Liver (tissue), 9 donors: ENCODE results near the gene ME1. TPM values are rescaled to one million over a fixed set of nuclear protein-coding genes. Genes with fewer than 3 reads are reported as not detected.

Source experiments
- DNase-seq: peaks from one replicate; pipeline ENCODE4 v3.0.0-alpha.2; 2017; ENCODE audit warnings: low spot score
- H3K27ac ChIP-seq, 2 donors: one replicate each; pipeline ENCODE4 v1.7.0; 2013; ENCODE audit warnings: inconsistent platforms in 2 of 2, low read length in 2 of 2, control low read depth in 1 of 2, low read depth in 1 of 2, mild to moderate bottlenecking in 1 of 2
- H3K27me3 ChIP-seq, 4 donors: one replicate each; pipeline versions ENCODE4 v1.6.1 to v1.7.0; 2013; ENCODE audit warnings: low read length in 3 of 4, inconsistent platforms in 1 of 4, mild to moderate bottlenecking in 1 of 4, moderate library complexity in 1 of 4; ENCODE audit not compliant: control insufficient read depth in 4 of 4, insufficient read depth in 4 of 4
- H3K36me3 ChIP-seq, 4 donors: one replicate each; pipeline versions ENCODE4 v1.6.1 to v1.7.0; 2013; ENCODE audit warnings: low read length in 3 of 4, mild to moderate bottlenecking in 3 of 4, low read depth in 1 of 4, moderate library complexity in 1 of 4; ENCODE audit not compliant: control insufficient read depth in 4 of 4, insufficient read depth in 3 of 4
- H3K4me1 ChIP-seq, 4 donors: one replicate each; pipeline versions ENCODE4 v1.6.1 to v1.7.0; 2013; ENCODE audit warnings: low read length in 3 of 4, mild to moderate bottlenecking in 3 of 4, moderate library complexity in 1 of 4; ENCODE audit not compliant: control insufficient read depth in 4 of 4, insufficient read depth in 4 of 4
- H3K4me3 ChIP-seq, 3 donors: one replicate each; pipeline versions ENCODE4 v1.6.1 to v1.7.0; 2013; ENCODE audit warnings: low read length in 3 of 3, control low read depth in 1 of 3, low read depth in 1 of 3, mild to moderate bottlenecking in 1 of 3
- H3K9ac ChIP-seq, 2 donors: one replicate each; pipeline ENCODE4 v1.7.0; 2013; ENCODE audit warnings: low read length in 2 of 2, mild to moderate bottlenecking in 2 of 2, moderate library complexity in 2 of 2, control low read depth in 1 of 2, low read depth in 1 of 2
- H3K9me3 ChIP-seq, 4 donors: one replicate each; pipeline versions ENCODE4 v1.6.1 to v1.7.0; 2013; ENCODE audit warnings: low read length in 3 of 4; ENCODE audit not compliant: control insufficient read depth in 4 of 4
- EGR1 ChIP-seq, 2 donors: IDR thresholded peaks; 2 replicates each; pipeline ENCODE4 v1.6.1; 2016 to 2018; ENCODE audit warnings: antibody characterized with exemption in 2 of 2, low read depth in 2 of 2
- FOXA1 ChIP-seq: IDR thresholded peaks from 2 replicates; pipeline ENCODE4 v1.6.1; 2016; ENCODE audit warnings: antibody characterized with exemption
- FOXA2 ChIP-seq: IDR thresholded peaks from 2 replicates; pipeline ENCODE4 v1.6.1; 2016; ENCODE audit warnings: antibody characterized with exemption
- GABPA ChIP-seq, 2 donors: IDR thresholded peaks in 1 of 2; conservative IDR thresholded peaks in 1 of 2; 2 replicates each; pipeline ENCODE4 v1.6.1; 2016; ENCODE audit warnings: antibody characterized with exemption in 2 of 2, mild to moderate bottlenecking in 1 of 2, moderate library complexity in 1 of 2
- HNF4A ChIP-seq, 2 donors: conservative IDR thresholded peaks; 2 replicates each; pipeline ENCODE4 v1.6.1; 2016; ENCODE audit warnings: antibody characterized with exemption in 2 of 2, mild to moderate bottlenecking in 2 of 2
- HNF4G ChIP-seq: IDR thresholded peaks from 2 replicates; pipeline ENCODE4 v1.6.1; 2016; ENCODE audit warnings: antibody characterized with exemption
- JUND ChIP-seq, 2 donors: IDR thresholded peaks; 2 replicates each; pipeline ENCODE4 v1.6.1; 2016; ENCODE audit warnings: antibody characterized with exemption in 2 of 2
- NR2F2 ChIP-seq: IDR thresholded peaks from 2 replicates; pipeline ENCODE4 v1.6.1; 2016; ENCODE audit warnings: antibody characterized with exemption
- RAD21 ChIP-seq, 2 donors: IDR thresholded peaks; 2 replicates each; pipeline ENCODE4 v1.6.1; 2016; ENCODE audit warnings: antibody characterized with exemption in 2 of 2, mild to moderate bottlenecking in 2 of 2
- RXRA ChIP-seq, 2 donors: IDR thresholded peaks; 2 replicates each; pipeline ENCODE4 v1.6.1; 2017 to 2018; ENCODE audit warnings: antibody characterized with exemption in 2 of 2, mild to moderate bottlenecking in 1 of 2
- SP1 ChIP-seq: IDR thresholded peaks from 2 replicates; pipeline ENCODE4 v1.6.1; 2018; ENCODE audit warnings: antibody characterized with exemption, mild to moderate bottlenecking
- TAF1 ChIP-seq: conservative IDR thresholded peaks from 2 replicates; pipeline ENCODE4 v1.6.1; 2016; ENCODE audit warnings: antibody characterized with exemption, mild to moderate bottlenecking
- YY1 ChIP-seq: IDR thresholded peaks from 2 replicates; pipeline ENCODE4 v1.6.1; 2016; ENCODE audit warnings: antibody characterized with exemption, mild to moderate bottlenecking
- WGBS: extraction: QIAGEN DNeasy Blood & Tissue Kit; methylation state at CpG from one replicate; pipeline ENCODE4 v1.1.7; 2013; 5-methylcytosine and 5-hydroxymethylcytosine counted together
- polyA plus RNA-seq, 2 donors: library from polyadenylated mRNA; stranded (reverse) in 1 of 2; unstranded in 1 of 2; fragments of 200-250 nt in 1 of 2; fragments of >200 nt in 1 of 2; fragmentation: Nextera tagmentation in 1 of 2; extraction: Ambion mirVana in 1 of 2; gene quantifications; one replicate each; pipeline versions ENCODE4 v1.2.1 to v1.2.3, GENCODE V29; 2013 to 2015
- total RNA-seq, 2 donors: library from RNA; depleted of rRNA; stranded (reverse); fragments of >200 nt; gene quantifications; one replicate each; pipeline ENCODE4 v1.2.3, GENCODE V29; 2014
- TF ChIP-seq, protein P1 (sequence below): IDR thresholded peaks from 2 replicates; pipeline ENCODE4 v1.6.1; 2016; ENCODE audit warnings: antibody characterized with exemption, mild to moderate bottlenecking
- TF ChIP-seq, protein P2 (sequence below): IDR thresholded peaks from 2 replicates; pipeline ENCODE4 v1.6.1; 2016; ENCODE audit warnings: antibody characterized with exemption
- TF ChIP-seq, protein P3 (sequence below): IDR thresholded peaks from 2 replicates; pipeline ENCODE4 v1.6.1; 2016; ENCODE audit warnings: antibody characterized with exemption
- TF ChIP-seq, protein P4 (sequence below): fragments of 150-350 bp; IDR thresholded peaks from 2 replicates; pipeline ENCODE4 v1.5.1; 2017; ENCODE audit warnings: improper control_type of control experiment, low read depth, low read length; ENCODE audit not compliant: missing input control
- TF ChIP-seq, protein P5 (sequence below): IDR thresholded peaks from 2 replicates; pipeline ENCODE4 v1.6.1; 2016; ENCODE audit warnings: antibody characterized with exemption
- donor health status: healthy.
- donor health status: healthy.
- donor health status: healthy.
- donor health status: healthy.
- donor health status: healthy.

The ME1 gene
- total and polyA plus RNA-seq, 4 donors, result 4.3 to 7.8 (median 5.5) TPM

DNA sequence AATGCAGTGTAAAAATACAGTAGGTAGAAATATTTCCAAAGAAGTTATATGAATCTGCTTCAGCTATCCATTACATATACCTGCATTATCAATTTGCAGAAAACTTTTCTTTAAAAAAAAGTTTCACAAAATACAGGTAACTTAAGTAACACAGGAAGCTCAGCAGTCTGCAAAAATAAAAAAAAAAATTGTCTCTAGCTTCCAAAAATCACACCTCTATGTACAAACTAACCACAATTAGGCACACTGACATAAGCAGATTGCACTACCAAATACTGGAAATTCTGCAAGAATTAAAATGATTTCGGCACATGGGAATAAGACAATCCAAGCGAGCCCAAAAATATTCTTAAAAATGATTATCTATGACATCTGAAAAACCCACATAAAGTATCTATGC lies 41.2 kb downstream of the ME1 start:
- no peaks in the 10 kb centered on the region for H3K9me3 ChIP-seq
- H3K36me3 ChIP-seq, result no peaks in the 10 kb centered on the region
- no peaks in the 10 kb centered on the region for H3K27me3 ChIP-seq
- DNase-seq, result no peak
- no peak overlapping the region for H3K9ac ChIP-seq
- TF ChIP-seq RAD21 (IDR thresholded peaks at IDR 0.05) (no peak), FOXA1 (no peak), EGR1 (IDR thresholded peaks at IDR 0.05; ENCODE audit: low read depth in 2 of 2) (no peak), TAF1 (no peak), FOXA2 (no peak), SP1 (no peak), NR2F2 (no peak), HNF4G (no peak), HNF4A (conservative IDR thresholded peaks at IDR 0.05) (no peak), JUND (IDR thresholded peaks at IDR 0.05) (no peak)
- TF ChIP-seq, protein P1, sequence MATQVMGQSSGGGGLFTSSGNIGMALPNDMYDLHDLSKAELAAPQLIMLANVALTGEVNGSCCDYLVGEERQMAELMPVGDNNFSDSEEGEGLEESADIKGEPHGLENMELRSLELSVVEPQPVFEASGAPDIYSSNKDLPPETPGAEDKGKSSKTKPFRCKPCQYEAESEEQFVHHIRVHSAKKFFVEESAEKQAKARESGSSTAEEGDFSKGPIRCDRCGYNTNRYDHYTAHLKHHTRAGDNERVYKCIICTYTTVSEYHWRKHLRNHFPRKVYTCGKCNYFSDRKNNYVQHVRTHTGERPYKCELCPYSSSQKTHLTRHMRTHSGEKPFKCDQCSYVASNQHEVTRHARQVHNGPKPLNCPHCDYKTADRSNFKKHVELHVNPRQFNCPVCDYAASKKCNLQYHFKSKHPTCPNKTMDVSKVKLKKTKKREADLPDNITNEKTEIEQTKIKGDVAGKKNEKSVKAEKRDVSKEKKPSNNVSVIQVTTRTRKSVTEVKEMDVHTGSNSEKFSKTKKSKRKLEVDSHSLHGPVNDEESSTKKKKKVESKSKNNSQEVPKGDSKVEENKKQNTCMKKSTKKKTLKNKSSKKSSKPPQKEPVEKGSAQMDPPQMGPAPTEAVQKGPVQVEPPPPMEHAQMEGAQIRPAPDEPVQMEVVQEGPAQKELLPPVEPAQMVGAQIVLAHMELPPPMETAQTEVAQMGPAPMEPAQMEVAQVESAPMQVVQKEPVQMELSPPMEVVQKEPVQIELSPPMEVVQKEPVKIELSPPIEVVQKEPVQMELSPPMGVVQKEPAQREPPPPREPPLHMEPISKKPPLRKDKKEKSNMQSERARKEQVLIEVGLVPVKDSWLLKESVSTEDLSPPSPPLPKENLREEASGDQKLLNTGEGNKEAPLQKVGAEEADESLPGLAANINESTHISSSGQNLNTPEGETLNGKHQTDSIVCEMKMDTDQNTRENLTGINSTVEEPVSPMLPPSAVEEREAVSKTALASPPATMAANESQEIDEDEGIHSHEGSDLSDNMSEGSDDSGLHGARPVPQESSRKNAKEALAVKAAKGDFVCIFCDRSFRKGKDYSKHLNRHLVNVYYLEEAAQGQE, result no peak
- TF ChIP-seq, protein P2, sequence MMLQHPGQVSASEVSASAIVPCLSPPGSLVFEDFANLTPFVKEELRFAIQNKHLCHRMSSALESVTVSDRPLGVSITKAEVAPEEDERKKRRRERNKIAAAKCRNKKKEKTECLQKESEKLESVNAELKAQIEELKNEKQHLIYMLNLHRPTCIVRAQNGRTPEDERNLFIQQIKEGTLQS, result no peak
- TF ChIP-seq, protein P3, sequence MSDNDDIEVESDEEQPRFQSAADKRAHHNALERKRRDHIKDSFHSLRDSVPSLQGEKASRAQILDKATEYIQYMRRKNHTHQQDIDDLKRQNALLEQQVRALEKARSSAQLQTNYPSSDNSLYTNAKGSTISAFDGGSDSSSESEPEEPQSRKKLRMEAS, result no peak
- TF ChIP-seq, protein P4, sequence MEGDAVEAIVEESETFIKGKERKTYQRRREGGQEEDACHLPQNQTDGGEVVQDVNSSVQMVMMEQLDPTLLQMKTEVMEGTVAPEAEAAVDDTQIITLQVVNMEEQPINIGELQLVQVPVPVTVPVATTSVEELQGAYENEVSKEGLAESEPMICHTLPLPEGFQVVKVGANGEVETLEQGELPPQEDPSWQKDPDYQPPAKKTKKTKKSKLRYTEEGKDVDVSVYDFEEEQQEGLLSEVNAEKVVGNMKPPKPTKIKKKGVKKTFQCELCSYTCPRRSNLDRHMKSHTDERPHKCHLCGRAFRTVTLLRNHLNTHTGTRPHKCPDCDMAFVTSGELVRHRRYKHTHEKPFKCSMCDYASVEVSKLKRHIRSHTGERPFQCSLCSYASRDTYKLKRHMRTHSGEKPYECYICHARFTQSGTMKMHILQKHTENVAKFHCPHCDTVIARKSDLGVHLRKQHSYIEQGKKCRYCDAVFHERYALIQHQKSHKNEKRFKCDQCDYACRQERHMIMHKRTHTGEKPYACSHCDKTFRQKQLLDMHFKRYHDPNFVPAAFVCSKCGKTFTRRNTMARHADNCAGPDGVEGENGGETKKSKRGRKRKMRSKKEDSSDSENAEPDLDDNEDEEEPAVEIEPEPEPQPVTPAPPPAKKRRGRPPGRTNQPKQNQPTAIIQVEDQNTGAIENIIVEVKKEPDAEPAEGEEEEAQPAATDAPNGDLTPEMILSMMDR, result no peak
- H3K27ac ChIP-seq, result no peak overlapping the region
- no peaks in the 10 kb centered on the region for H3K4me1 ChIP-seq
- 95% methylated on average over 2 of the region's 2 CpGs for WGBS
- H3K4me3 ChIP-seq, result no peak overlapping the region

DNA sequence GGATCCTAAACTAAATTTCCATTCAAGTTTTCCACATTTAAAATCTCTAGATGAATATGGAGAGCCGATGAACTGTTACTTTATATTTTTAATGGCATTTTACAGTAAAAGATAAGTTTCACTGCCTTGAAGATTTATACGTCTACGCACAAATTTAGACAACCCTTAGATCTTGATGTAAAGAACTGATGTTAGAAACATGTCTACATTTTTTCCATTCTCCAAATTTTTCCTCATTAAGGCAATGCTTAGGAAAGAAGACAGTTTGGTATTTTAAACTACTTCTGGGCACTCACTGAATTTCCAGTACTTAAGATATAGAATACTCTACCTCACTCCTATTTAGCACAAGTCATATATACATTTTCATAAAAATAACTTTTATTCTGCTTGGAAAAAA lies 45.4 kb downstream of the ME1 start:
- TF ChIP-seq HNF4A (conservative IDR thresholded peaks at IDR 0.05) (no peak), FOXA1 (no peak), TAF1 (no peak), GABPA (IDR thresholded peaks at IDR 0.05 in 1 of 2, conservative IDR thresholded peaks at IDR 0.05 in 1 of 2) (no peak), YY1 (no peak), JUND (IDR thresholded peaks at IDR 0.05) (no peak), EGR1 (IDR thresholded peaks at IDR 0.05; ENCODE audit: low read depth in 2 of 2) (no peak), HNF4G (no peak), NR2F2 (no peak), SP1 (no peak), RAD21 (IDR thresholded peaks at IDR 0.05) (no peak), RXRA (IDR thresholded peaks at IDR 0.05) (no peak)
- TF ChIP-seq, protein P2, result no peak
- TF ChIP-seq, protein P5, sequence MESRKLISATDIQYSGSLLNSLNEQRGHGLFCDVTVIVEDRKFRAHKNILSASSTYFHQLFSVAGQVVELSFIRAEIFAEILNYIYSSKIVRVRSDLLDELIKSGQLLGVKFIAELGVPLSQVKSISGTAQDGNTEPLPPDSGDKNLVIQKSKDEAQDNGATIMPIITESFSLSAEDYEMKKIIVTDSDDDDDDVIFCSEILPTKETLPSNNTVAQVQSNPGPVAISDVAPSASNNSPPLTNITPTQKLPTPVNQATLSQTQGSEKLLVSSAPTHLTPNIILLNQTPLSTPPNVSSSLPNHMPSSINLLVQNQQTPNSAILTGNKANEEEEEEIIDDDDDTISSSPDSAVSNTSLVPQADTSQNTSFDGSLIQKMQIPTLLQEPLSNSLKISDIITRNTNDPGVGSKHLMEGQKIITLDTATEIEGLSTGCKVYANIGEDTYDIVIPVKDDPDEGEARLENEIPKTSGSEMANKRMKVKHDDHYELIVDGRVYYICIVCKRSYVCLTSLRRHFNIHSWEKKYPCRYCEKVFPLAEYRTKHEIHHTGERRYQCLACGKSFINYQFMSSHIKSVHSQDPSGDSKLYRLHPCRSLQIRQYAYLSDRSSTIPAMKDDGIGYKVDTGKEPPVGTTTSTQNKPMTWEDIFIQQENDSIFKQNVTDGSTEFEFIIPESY, result no peak
- TF ChIP-seq, protein P4, result no peak
- TF ChIP-seq, protein P3, result no peak
- H3K4me3 ChIP-seq, result no peak overlapping the region
- no peaks in the 10 kb centered on the region for H3K36me3 ChIP-seq
- DNase-seq, result no peak
- 94% methylated on average over 3 of the region's 3 CpGs for WGBS
- H3K27ac ChIP-seq, result no peak overlapping the region
- H3K9me3 ChIP-seq, result no peaks in the 10 kb centered on the region
- H3K9ac ChIP-seq, result no peak overlapping the region
- no peaks in the 10 kb centered on the region for H3K27me3 ChIP-seq
- H3K4me1 ChIP-seq, result no peaks in the 10 kb centered on the region
